Transverse colon (tissue), 4 donors: ENCODE data around the gene SUSD3. TPM values are rescaled to one million over a fixed set of nuclear protein-coding genes. Genes with fewer than 3 reads are reported as not detected.
"Not testable (repeated sequence)": the region's sequence is repeated elsewhere in the genome, so short reads cannot be mapped to it uniquely, and the experiment has no call there.

Experiments used
- DNase-seq: peaks from one replicate; pipeline ENCODE4 v3.0.0-alpha.2; 2019
- H3K27ac ChIP-seq, 4 donors: fragments of 200-600 bp; sonication (generic); 2 replicates each; pipeline ENCODE4 v1.5.1; 2016 to 2018; ENCODE audit warnings: inconsistent platforms in 4 of 4
- H3K27me3 ChIP-seq: fragments of 200-600 bp; sonication (generic); 2 replicates; pipeline ENCODE4 v1.5.1; 2017; ENCODE audit warnings: inconsistent platforms
- H3K36me3 ChIP-seq, 4 donors: fragments of 200-600 bp; sonication (generic); 2 replicates each; pipeline ENCODE4 v1.5.1; 2017 to 2019; ENCODE audit warnings: inconsistent platforms in 4 of 4
- H3K4me1 ChIP-seq, 4 donors: fragments of 200-600 bp; sonication (generic); 2 replicates each; pipeline ENCODE4 v1.5.1; 2017 to 2020; ENCODE audit warnings: inconsistent platforms in 4 of 4
- H3K4me3 ChIP-seq, 4 donors: fragments of 200-600 bp; sonication (generic); 1 replicate in 1 of 4; 2 replicates in 3 of 4; pipeline versions ENCODE4 v1.5.1 to v1.6.1; 2017 to 2019; ENCODE audit warnings: inconsistent platforms in 4 of 4
- H3K9me3 ChIP-seq, 2 donors: fragments of 200-600 bp; sonication (generic); 2 replicates each; pipeline ENCODE4 v1.5.1; 2017 to 2019; ENCODE audit warnings: inconsistent platforms in 2 of 2
- EP300 ChIP-seq: sonication (generic); formaldehyde crosslinking; IDR thresholded peaks from one replicate; pipeline ENCODE4 v1.6.1; 2017; ENCODE audit warnings: antibody characterized with exemption, low read depth
- POLR2A ChIP-seq: fragments of 450-650 bp; IDR thresholded peaks from one replicate; pipeline ENCODE4 v1.6.1; 2016; ENCODE audit warnings: antibody characterized with exemption, mild to moderate bottlenecking, moderate library complexity
- POLR2AphosphoS5 ChIP-seq, 3 donors: sonication (generic); formaldehyde crosslinking; IDR thresholded peaks; one replicate each; pipeline ENCODE4 v1.6.1; 2016; ENCODE audit warnings: antibody characterized with exemption in 3 of 3
- WGBS, 2 donors: methylation state at CpG; one replicate each; pipeline ENCODE4 v1.1.5; 2018; ENCODE audit warnings: low coverage in 1 of 2; 5-methylcytosine and 5-hydroxymethylcytosine counted together
- in situ Hi-C, 4 donors: fragments of 200-750 bp; cut with MboI; loops; one replicate each; pipeline versions ENCODE4 v1.15.0 to v1.15.1; 2017; ENCODE audit warnings: low sequenced_read_pairs in 3 of 4, low pct_ligation_motif_present in 1 of 4, low pct_unique_long_range_greater_than_20kb in 1 of 4
- intact Hi-C: fragments of 100-400 bp; cut with DNase I; formaldehyde crosslinking; loops from one replicate; pipeline ENCODE4 v1.15.1; 2023; ENCODE audit warnings: low total_unique reads
- total RNA-seq, 4 donors: library from RNA; depleted of rRNA; stranded (reverse); fragments of >200 nt; gene quantifications; one replicate each; pipeline ENCODE4 v1.1.0, GENCODE V29; 2016
- TF ChIP-seq, protein P1 (sequence below), 5 experiments: fragments of 200-600 bp in 3 of 5; fragments of 450-650 bp in 2 of 5; sonication (generic) in 3 of 5; IDR thresholded peaks; 1 replicate in 2 of 5; 2 replicates in 3 of 5; pipeline ENCODE4 v1.5.1; 2016 to 2017; ENCODE audit warnings: antibody characterized with exemption in 5 of 5, inconsistent platforms in 3 of 5, mild to moderate bottlenecking in 2 of 5, moderate library complexity in 1 of 5

Gene SUSD3
- total RNA-seq, 4 donors from 2014 or later = 1.9 to 2.7 TPM; not detected in 2

DNA sequence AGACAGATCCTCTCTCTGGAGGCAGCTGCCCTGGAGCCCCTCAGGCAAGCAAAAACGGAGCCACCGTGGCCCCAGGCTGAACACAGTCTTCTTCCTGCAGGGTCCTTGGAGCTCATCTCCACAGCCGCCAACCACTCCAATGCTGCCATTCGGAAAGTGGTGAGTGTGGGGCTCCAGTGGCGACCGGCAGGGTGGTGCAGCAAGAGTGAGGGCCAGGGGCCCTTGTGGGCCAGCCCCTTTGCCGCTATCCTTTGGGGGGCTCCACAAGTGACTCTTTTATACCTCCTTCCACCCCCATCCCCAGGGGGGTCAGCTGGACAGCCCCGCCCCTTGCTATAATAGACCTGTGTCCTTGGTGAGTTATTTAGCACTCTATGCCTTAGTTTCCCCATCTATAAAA, 47.4 kb upstream of the SUSD3 start:
- H3K36me3 ChIP-seq = no peaks in the 10 kb centered on the region
- no peak for DNase-seq
- no peaks in the 10 kb centered on the region for H3K27me3 ChIP-seq
- in situ Hi-C loops = loop anchor here in 1 of 4 donors (25.0 kb wide), 1 partner anchor 301 kb away; no protein-coding TSS in a partner anchor
- no peak overlapping the region for H3K4me3 ChIP-seq
- intact Hi-C loops = no loop called here
- no peak for TF ChIP-seq POLR2AphosphoS5 (IDR thresholded peaks at IDR 0.05)
- no peak for TF ChIP-seq POLR2A
- no peak for TF ChIP-seq EP300
- TF ChIP-seq, protein P1, sequence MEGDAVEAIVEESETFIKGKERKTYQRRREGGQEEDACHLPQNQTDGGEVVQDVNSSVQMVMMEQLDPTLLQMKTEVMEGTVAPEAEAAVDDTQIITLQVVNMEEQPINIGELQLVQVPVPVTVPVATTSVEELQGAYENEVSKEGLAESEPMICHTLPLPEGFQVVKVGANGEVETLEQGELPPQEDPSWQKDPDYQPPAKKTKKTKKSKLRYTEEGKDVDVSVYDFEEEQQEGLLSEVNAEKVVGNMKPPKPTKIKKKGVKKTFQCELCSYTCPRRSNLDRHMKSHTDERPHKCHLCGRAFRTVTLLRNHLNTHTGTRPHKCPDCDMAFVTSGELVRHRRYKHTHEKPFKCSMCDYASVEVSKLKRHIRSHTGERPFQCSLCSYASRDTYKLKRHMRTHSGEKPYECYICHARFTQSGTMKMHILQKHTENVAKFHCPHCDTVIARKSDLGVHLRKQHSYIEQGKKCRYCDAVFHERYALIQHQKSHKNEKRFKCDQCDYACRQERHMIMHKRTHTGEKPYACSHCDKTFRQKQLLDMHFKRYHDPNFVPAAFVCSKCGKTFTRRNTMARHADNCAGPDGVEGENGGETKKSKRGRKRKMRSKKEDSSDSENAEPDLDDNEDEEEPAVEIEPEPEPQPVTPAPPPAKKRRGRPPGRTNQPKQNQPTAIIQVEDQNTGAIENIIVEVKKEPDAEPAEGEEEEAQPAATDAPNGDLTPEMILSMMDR (IDR thresholded peaks at IDR 0.05) = no peak
- H3K9me3 ChIP-seq = no peaks in the 10 kb centered on the region
- H3K27ac ChIP-seq = no peak overlapping the region
- 95 to 100% methylated on average over 1 to 8 of the region's 8 CpGs for WGBS, 2 donors
- no peaks in the 10 kb centered on the region for H3K4me1 ChIP-seq

DNA sequence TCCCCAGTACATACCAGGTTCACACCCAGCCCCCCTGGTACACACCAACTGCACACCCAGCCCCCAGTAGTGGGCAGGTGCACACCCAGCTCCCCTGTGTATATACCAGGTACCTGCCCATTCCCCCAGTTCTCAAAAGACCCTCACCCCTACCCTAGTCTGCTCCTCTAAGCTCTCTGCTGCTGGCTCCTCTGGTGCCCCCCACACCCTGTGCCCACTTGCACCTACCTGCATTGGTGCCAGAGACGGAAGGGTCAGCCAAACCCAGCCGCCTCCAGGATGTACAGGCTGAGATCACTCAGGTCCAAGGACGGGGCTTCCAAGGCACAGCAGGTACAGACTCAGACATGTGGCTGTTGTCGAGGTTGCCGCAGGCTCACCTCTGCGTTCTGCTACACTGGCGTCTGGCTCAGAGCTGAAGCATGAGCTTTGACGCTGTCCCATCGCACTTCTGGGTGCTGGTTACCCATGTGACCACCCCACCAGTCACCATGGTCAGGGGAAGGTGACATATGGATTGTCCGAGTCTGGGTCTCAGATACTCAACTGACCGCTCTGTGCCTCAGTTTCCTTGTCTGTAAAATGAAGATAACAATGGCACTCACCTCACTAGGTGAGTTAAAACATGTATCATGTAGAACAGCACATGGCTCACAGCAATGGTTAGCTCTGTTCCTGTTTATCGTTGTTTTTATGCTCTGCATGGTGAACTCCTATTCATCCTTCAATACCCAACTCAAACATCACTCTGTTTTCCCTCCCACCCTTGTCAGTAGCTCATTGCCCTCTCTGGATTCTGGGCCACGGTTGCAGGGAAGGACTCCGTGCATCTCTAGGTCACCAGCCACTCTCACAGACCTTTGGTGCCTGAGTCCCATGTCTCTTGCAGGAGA, 45.3 kb upstream of the SUSD3 start:
- DNase-seq = no peak
- TF ChIP-seq EP300 = no peak
- TF ChIP-seq POLR2AphosphoS5 (IDR thresholded peaks at IDR 0.05) = no peak
- TF ChIP-seq, protein P1 (IDR thresholded peaks at IDR 0.05) = no peak
- no peak for TF ChIP-seq POLR2A

GRCh38 chr9:93013856-93014582, 44.5 kb upstream of the SUSD3 start:
- in situ Hi-C loops (loop anchor here in 1 of 4 donors (25.0 kb wide), 1 partner anchor 298 kb away; no protein-coding TSS in a partner anchor), intact Hi-C loops (no loop called here)
- TF ChIP-seq, protein P1 (IDR thresholded peaks at IDR 0.05) = no peak
- TF ChIP-seq EP300 (no peak), POLR2A (no peak), POLR2AphosphoS5 (IDR thresholded peaks at IDR 0.05) (no peak)
- H3K9me3 ChIP-seq = no peaks in the 10 kb centered on the region
- no peaks in the 10 kb centered on the region for H3K27me3 ChIP-seq
- H3K27ac ChIP-seq = no peak overlapping the region
- DNase-seq = no peak
- WGBS, 2 donors = 90 to 96% methylated on average over 4 to 13 of the region's 13 CpGs
- no peaks in the 10 kb centered on the region for H3K4me1 ChIP-seq
- H3K36me3 ChIP-seq = no peaks in the 10 kb centered on the region
- no peak overlapping the region for H3K4me3 ChIP-seq

More for the DNA sequence above, 45.3 kb upstream of the SUSD3 start:
- Histone ChIP-seq H3K9me3 (no peaks in the 10 kb centered on the region), H3K4me1 (no peaks in the 10 kb centered on the region), H3K36me3 (no peaks in the 10 kb centered on the region), H3K4me3 (no peak overlapping the region), H3K27ac (no peak overlapping the region), H3K27me3 (no peaks in the 10 kb centered on the region)
- in situ Hi-C loops (loop anchor here in 1 of 4 donors (25.0 kb wide), 1 partner anchor 299 kb away; no protein-coding TSS in a partner anchor), intact Hi-C loops (no loop called here)
- WGBS, 2 donors = 88 to 98% methylated on average over 3 to 14 of the region's 14 CpGs

DNA sequence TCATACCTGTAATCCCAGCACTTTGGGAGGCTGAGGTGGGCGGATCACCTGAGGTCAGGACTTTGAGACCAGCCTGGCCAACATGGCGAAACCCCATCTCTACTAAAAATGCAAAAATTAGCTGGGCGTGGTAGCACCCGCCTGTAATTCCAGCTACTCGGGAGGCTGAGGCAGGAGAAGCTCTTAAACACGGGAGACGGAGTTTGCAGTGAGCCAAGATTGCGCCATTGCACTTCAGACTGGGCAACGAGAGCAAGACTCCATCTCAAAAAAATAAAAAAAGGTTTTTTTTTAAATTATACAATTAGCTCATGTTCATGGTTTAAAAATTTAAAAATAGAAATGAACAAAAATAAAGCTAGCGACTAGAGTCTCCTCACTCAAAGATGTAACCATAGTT, 43.3 kb upstream of the SUSD3 start:
- DNase-seq, H3K4me3 ChIP-seq, H3K4me1 ChIP-seq, intact Hi-C loops, H3K9me3 ChIP-seq, H3K27ac ChIP-seq, H3K36me3 ChIP-seq, H3K27me3 ChIP-seq: not testable (repeated sequence)
- WGBS, 2 donors = 71 to 83% methylated on average over 9 to 10 of the region's 10 CpGs
- in situ Hi-C loops = loop anchor here in 1 of 4 donors (25.0 kb wide), 1 partner anchor 297 kb away; no protein-coding TSS in a partner anchor
